Hypothalamus (tissue), 51 donors: ENCODE results near the gene PPFIA4.

ENCODE experiments used
- DNase-seq, 51 donors: peaks; one replicate each; lab custom pipeline; 2025; lab: John Stamatoyannopoulos, UW

Gene PPFIA4

DNA sequence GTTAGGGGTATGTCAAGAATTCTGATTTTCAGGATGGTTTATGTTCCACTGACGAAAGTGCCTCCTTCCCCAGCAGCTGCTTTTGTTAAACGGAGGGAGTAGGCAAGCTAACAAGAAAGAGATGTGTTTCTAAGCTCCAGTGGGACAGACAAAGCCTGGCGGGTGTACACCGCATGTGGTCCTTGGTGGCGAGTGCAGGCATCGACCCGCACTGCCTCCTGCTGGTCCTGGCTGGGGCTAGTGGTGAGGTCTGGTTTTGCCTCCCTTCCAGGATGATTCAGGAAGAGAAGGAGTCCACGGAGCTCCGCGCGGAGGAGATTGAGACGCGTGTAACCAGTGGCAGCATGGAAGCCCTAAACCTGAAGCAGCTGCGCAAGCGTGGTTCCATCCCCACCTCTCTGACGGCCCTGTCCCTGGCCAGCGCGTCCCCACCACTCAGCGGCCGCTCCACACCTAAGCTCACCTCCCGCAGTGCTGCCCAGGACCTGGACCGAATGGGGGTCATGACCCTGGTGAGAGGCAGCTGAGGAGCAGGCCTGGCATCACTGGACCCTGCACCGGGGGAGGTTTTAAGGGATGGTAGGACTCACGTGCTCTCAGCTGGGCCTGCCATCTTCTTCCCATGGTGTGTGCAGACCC, 29.0 kb downstream of the PPFIA4 start:
- no peak for DNase-seq

GRCh38 chr1:203056012-203056411, 29.7 kb downstream of the PPFIA4 start:
- no peak for DNase-seq

DNA sequence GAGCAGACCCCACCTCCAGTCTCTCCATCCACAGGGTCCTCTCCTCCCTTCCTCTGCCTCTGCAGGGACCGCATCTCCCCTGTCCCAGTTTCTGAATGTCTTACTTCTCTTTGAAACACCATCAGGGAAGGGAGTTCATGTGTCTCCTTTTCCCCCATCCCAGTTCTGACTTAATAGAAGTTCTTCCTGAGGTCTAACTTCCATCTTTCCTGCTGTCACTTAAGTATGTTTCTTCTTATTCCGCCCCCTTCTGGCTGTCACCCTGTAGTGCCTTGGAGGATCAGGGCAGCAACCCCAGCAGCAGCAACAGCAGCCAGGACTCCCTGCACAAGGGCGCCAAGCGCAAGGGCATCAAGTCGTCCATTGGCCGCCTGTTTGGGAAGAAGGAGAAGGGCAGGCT, 30.2 kb downstream of the PPFIA4 start:
- no peak for DNase-seq

- peak in 2 of 51 donors; percentile 24 to 47 for DNase-seq
These were observed 31.8 kb downstream of the PPFIA4 start for GRCh38 chr1:203057911-203058675.

DNA sequence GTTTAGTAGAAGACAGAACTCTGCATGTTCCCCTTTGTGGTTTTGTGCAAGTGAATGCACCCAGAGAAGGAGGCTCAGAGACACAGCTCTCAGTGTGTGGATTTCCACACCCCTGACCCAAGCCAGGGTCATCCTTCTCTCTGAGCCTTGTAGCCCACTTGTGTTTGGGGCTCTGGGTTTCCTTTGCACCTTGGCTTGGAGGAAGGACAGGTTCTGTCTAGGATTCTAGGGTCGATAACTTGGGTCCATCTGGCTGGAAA, 32.3 kb downstream of the PPFIA4 start:
- no peak for DNase-seq

DNA sequence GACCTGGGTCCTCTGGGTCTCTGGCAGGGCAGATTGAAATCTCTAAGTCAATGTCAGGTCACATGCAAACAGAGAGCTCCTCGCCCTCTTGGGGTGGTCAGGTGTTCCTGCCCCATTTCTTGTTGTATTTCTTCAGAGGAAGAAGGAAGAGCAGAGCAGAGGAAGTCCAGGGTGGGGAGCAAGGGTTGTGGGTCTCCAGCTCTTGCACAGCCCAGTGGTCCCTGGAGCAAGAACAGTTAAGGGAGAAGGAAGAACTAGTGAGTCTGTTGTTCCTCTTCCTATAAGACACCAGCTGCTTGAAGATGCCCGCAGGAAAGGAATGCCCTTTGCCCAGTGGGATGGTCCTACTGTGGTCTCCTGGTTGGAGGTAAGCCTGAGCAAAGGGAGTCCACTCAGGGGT, 33.2 kb downstream of the PPFIA4 start:
- DNase-seq: no peak

GRCh38 chr1:203060115-203060514, 33.8 kb downstream of the PPFIA4 start:
- no peak for DNase-seq

- DNase-seq: no peak
These were observed 37.0 kb downstream of the PPFIA4 start for GRCh38 chr1:203063287-203063686.

DNA sequence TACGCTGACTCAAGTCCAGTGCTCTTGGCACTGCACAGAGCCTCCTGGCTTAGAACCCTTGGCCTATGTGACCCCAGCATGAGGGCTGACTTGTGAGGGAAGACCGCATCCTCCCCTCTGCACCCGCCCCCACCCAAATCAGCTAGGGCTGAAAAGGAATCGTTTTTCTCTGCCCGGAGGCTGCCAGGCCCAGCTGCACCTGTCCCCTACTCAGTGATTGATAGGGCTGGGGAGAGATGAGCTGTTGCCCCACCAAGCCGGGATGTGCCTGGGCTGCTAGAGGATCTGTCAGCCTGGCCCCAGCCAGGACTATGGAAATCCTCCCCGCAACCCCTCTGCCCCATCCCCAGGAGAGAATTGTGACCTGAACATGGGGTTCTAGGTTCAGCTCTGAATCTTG, 38.9 kb downstream of the PPFIA4 start:
- DNase-seq: no peak

DNA sequence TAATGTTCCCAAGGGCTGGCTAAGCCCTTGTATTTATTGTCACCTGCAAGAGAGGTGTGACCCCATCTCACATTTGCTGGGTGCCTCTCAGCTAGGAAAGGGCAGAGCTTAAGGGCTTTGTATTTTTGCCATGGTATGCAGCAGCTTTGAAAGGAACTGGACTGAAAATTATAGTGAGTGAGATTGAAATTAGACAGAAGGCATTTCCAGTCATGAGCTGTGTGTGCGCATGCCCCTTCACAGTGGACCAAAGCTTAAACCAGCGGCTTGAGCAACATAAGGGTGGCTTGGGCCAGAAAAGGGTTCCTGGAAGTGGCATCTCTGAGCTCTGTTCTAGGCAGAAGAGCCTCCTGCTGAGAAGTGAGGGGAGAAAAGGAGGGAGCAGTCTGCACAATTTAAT, 39.7 kb downstream of the PPFIA4 start:
- no peak for DNase-seq

DNA sequence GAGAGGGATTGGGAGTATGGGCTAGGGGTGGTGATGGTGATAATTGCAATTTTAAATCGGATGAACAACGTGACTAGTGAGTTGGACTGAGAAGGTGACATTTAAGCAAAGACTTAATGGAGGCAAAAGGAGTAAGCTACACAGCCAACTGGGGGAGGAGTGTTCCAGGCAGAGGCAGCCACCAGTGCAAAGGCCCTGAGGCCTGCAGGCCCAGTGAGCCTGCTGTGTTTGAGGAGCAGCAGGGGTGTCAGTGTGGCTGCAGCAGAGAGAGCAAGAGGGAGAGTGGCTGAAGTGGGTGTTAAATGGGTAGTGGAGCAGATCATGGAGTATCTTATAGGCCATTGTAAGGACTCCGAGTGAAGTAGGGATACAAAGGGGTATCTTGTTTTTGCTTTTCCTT, 40.7 kb downstream of the PPFIA4 start:
- DNase-seq: no peak

GRCh38 chr1:203069030-203069747, 42.9 kb downstream of the PPFIA4 start:
- DNase-seq: peak in 6 of 51 donors; percentile 9 to 35 (median 20)

GRCh38 chr1:203072002-203072602, 45.8 kb downstream of the PPFIA4 start:
- no peak for DNase-seq

DNA sequence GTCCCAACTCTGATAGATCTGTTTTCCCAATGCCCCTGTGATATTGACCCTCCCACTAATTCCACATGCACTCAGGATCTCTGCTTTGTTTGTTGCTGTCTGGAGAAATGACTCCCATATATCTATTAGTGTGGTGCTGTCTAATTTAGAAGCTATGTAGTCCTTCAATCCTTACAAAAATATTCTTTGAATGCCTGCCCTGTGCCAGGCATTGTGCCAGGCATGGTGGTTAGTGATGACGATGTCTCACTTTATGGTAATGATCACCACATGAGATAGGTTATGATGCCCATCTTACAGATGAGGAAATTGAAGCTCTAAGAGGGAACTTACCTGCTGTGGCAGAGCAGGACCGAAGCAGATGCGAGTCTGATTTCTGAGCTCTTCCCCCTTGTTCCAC, 46.6 kb downstream of the PPFIA4 start:
- DNase-seq: no peak

DNA sequence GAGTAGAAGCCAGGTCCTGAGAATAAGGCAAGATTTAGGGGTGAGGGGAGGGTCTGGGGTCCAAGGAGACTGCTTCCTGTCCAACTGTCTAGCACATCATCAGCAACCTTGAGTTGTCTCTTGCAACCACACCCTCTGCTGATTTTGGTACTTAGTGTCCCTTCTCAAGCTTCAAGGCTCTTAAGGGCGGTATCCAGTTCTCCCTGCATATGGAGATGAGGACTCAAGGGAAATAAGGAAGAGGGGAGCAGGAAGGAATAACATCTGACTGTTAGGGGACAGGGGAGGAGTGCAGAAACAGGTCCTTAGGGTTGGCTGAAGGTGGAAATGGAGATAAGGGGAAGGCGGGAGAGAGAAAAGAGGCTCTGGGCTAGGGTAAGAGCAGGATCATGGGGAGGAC, 47.2 kb downstream of the PPFIA4 start:
- DNase-seq: no peak

DNA sequence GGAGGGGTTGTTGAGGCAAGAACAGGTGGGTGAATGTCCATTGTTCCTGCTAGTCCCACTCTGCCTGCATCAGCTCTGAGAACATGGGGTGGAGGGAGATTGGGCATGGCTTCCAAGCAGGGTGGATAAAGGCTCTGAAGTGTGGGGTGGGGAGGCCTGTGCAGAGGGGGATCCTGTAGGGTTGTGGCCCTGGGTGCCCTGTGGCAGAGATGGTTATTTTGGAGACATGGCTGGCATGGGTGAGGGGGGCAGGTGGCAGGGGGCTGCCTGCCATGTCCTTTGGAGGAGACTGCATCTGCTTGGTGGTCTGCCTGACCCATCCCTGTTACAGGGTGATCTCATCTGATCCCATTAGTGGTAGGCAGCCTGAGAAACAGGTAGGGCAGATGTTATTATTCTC, 48.3 kb downstream of the PPFIA4 start:
- DNase-seq: no peak

- no peak for DNase-seq
These were observed 49.1 kb downstream of the PPFIA4 start for GRCh38 chr1:203075236-203076030.

- DNase-seq: no peak
These were observed 49.8 kb downstream of the PPFIA4 start for GRCh38 chr1:203076031-203076511.

GRCh38 chr1:203077367-203077766, 51.1 kb downstream of the PPFIA4 start:
- DNase-seq: no peak

DNA sequence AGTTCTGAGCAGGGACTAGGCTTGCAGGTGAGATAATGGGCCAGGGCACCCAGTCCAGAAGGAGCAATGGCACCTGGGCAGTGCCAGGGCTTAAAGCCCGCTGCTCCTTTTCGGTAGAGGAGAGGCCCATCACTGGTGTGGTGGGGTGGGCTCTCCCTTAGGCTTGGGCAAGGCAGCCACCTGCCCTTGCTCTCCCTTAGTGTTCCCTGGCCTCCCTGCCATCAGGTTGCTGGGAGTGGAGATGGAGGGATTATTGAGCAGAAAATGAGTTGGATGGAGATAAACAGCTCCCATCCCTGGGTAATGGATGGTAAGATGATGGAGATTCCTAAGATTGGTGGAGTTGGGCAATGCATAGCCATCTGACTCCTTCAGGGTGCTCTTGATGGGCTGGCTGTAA, 51.7 kb downstream of the PPFIA4 start:
- DNase-seq: no peak

- no peak for DNase-seq
These were observed 52.2 kb downstream of the PPFIA4 start for GRCh38 chr1:203078478-203078877.
